Measurements from ENCODE around the gene C11orf54.
A peak's percentile ranks its signal among the peaks of the same experiment; 100 is the strongest.

Gene C11orf54

DNA sequence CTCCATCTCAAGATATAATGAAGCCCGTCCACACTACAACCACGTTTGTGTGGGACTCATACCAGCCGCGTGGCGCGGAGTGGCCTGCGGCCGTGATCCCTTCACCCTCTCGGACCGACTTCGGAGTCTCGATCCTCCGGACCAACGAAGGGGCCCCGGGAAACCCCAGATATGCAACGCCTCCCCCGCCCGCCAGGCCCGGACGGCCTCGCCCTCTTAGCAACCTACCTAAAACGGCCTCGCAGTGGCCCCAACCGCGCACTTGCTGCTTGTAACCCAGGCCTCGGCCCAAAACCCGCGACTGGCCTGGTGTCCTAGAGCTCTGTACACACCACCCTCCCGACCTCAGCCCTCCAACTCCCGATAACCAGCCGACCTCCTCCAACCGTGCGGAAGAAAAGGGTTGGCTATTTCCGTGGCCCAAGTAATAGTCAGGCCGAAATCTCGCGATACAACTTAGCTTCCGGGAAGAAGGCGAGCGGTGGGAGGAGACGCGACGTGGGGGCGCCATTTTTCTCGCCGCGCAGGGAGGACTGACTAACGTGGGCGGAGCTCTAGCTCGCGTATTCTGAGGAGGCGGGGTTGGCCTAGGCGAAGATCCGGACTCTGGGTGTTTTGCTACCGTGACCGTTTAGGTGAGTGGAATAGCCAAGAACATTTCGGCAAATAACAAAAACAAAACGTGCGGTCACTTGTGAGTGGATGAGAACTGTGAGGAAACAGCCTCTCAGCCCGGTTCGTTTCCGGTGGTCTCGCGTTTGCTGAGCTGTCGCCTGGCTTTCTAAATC, at the start of gene C11orf54, which contains the start of gene TAF1D:
C11orf54 (plus strand) TSS at position 579 of the 788 bp plus-strand sequence. CDS start 5,722 bp downstream, outside the sequence.
TAF1D (minus strand) TSS at position 402 of the 788 bp plus-strand sequence. CDS start 2,191 bp downstream, outside the sequence.
- peak within 1 kb of the TSS; percentile 83 for H3K4me3 ChIP-seq (ENCODE audit: low read depth, low read length, poor library complexity, severe bottlenecking)
- H4K20me1 ChIP-seq (ENCODE audit: insufficient read depth, low read length): peaks cover 3% of the 10 kb centered on the region; the same call in 1 of the 2 replicates
- no peaks in the 10 kb centered on the region for H3K27me3 ChIP-seq (ENCODE audit: insufficient read depth, low read length)
- H3K4me1 ChIP-seq (ENCODE audit: insufficient read depth, low read length, severe bottlenecking): peaks cover 56% of the 10 kb centered on the region
- no peaks in the 10 kb centered on the region for H3K9me3 ChIP-seq (ENCODE audit: low read length)
- H3K9ac ChIP-seq (ENCODE audit: low read length): peak within 1 kb of the TSS; percentile 93
- H3K4me2 ChIP-seq (ENCODE audit: low read length): peak within 1 kb of the TSS; percentile 78
- H2AFZ ChIP-seq (ENCODE audit: low read length): 0 out of 2 replicates have a peak within 1 kb of the TSS, but pooled peaks have one; percentile 9
- no peaks in the 10 kb centered on the region for H3K9me2 ChIP-seq (ENCODE audit: low read depth, low read length)
- H3K79me2 ChIP-seq (ENCODE audit: insufficient read depth, low read length): peaks cover 60% of the 10 kb centered on the region
- no peak for TF ChIP-seq CTCF (IDR thresholded peaks at IDR 0.05; ENCODE audit: low read length)
- TF ChIP-seq EZH2 (IDR thresholded peaks at IDR 0.05; ENCODE audit: borderline replicate concordance, low read length): no peak
- no peaks in the 10 kb centered on the region for H3F3A ChIP-seq (ENCODE audit: insufficient read depth, low read length)
- H3K27ac ChIP-seq (ENCODE audit: low read depth, low read length, poor library complexity, severe bottlenecking): peak within 1 kb of the TSS; percentile 82
- peaks cover 54% of the 10 kb centered on the region for H3K36me3 ChIP-seq (ENCODE audit: insufficient read depth, low read length)

GRCh38 chr11:93694109-93694508, 47.4 kb upstream of the C11orf54 start:
- TF ChIP-seq CTCF (IDR thresholded peaks at IDR 0.05; ENCODE audit: low read length): 0 out of 2 replicates have a peak, but pooled peaks have one; percentile 8
- TF ChIP-seq EZH2 (IDR thresholded peaks at IDR 0.05; ENCODE audit: borderline replicate concordance, low read length): no peak
- Histone ChIP-seq H3K9me2 (ENCODE audit: low read depth, low read length) (no peaks in the 10 kb centered on the region), H3K27me3 (ENCODE audit: insufficient read depth, low read length) (no peaks in the 10 kb centered on the region), H2AFZ (ENCODE audit: low read length) (no peak overlapping the region), H3K9me3 (ENCODE audit: low read length) (no peaks in the 10 kb centered on the region), H3K27ac (ENCODE audit: low read depth, low read length, poor library complexity, severe bottlenecking) (no peak overlapping the region), H3K4me2 (ENCODE audit: low read length) (no peak overlapping the region), H3K36me3 (ENCODE audit: insufficient read depth, low read length) (peaks cover 89% of the 10 kb centered on the region), H3K79me2 (ENCODE audit: insufficient read depth, low read length) (no peaks in the 10 kb centered on the region), H4K20me1 (ENCODE audit: insufficient read depth, low read length) (no peaks in the 10 kb centered on the region), H3K4me3 (ENCODE audit: low read depth, low read length, poor library complexity, severe bottlenecking) (no peak overlapping the region), H3K9ac (ENCODE audit: low read length) (no peak overlapping the region), H3K4me1 (ENCODE audit: insufficient read depth, low read length, severe bottlenecking) (no peaks in the 10 kb centered on the region), H3F3A (ENCODE audit: insufficient read depth, low read length) (no peaks in the 10 kb centered on the region)

- Histone ChIP-seq H3K36me3 (ENCODE audit: insufficient read depth, low read length) (peaks cover 89% of the 10 kb centered on the region), H3K4me1 (ENCODE audit: insufficient read depth, low read length, severe bottlenecking) (no peaks in the 10 kb centered on the region), H2AFZ (ENCODE audit: low read length) (no peak overlapping the region), H3K27me3 (ENCODE audit: insufficient read depth, low read length) (no peaks in the 10 kb centered on the region), H4K20me1 (ENCODE audit: insufficient read depth, low read length) (no peaks in the 10 kb centered on the region), H3K4me2 (ENCODE audit: low read length) (no peak overlapping the region), H3K9me3 (ENCODE audit: low read length) (no peaks in the 10 kb centered on the region), H3K9me2 (ENCODE audit: low read depth, low read length) (no peaks in the 10 kb centered on the region), H3K27ac (ENCODE audit: low read depth, low read length, poor library complexity, severe bottlenecking) (no peak overlapping the region), H3F3A (ENCODE audit: insufficient read depth, low read length) (no peaks in the 10 kb centered on the region), H3K9ac (ENCODE audit: low read length) (no peak overlapping the region), H3K4me3 (ENCODE audit: low read depth, low read length, poor library complexity, severe bottlenecking) (no peak overlapping the region), H3K79me2 (ENCODE audit: insufficient read depth, low read length) (no peaks in the 10 kb centered on the region)
- TF ChIP-seq EZH2 (IDR thresholded peaks at IDR 0.05; ENCODE audit: borderline replicate concordance, low read length) (no peak), CTCF (IDR thresholded peaks at IDR 0.05; ENCODE audit: low read length) (no peak)
Observed at GRCh38 chr11:93694557-93694956, 46.9 kb upstream of the C11orf54 start.
